Measurements from ENCODE around the gene AHCYL1.

DNA sequence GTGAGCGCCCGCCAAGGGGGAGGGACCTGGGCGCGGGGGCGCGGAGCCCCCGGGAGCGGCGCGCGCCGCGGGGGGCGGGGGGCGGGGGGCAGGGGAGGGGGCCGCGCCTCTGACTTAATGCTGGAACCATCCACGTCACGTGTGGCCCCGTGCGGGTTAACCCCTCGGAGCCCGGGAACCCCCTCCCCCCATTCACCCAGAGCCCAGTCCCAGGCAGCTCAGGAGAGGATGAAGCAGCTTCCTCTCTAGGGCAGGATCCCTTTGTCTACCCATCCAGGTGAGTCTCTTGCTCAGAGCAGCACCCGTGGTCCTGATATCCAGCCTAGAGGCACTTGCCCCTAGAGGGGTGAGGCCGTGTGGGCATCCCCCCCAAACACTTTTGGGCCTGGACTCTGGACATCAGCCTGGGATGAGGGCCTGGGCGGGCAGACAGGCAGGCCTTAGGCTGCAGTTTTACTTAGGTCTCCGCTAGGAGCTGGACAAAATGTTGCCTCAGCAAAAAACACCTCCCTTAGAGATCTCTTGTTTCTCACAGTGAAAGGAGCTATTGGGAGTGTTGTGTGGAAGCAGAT, 86.2 kb downstream of the AHCYL1 start, which contains the start of gene ALX3:
- TF ChIP-seq POLR2A (IDR thresholded peaks at IDR 0.05; ENCODE audit: low read depth, low read length) (no peak), POLR2AphosphoS5 (IDR thresholded peaks at IDR 0.05; ENCODE audit: low read depth, low read length) (no peak)
